HEK293T (cell line): ENCODE results near the gene ARL15.

Source experiments
- CTCF ChIA-PET: fragments of 350-600 bp; formaldehyde crosslinking; extraction: SDS; loops from one replicate; lab custom pipeline; 2021; ENCODE audit warnings: antibody characterized with exemption, inconsistent platforms; lab: Yijun Ruan, JAX
- POLR2A ChIA-PET: fragments of 350-600 bp; formaldehyde crosslinking; extraction: SDS; loops from one replicate; lab custom pipeline; 2020; ENCODE audit warnings: antibody characterized with exemption, inconsistent platforms; lab: Yijun Ruan, JAX
- DNase-seq: peaks from one replicate; pipeline ENCODE4 v3.0.0; 2012; ENCODE audit warnings: mixed read lengths; ENCODE audit errors: extremely low spot score
- ARNT ChIP-seq: fragments of 450-650 bp; IDR thresholded peaks from 2 replicates; pipeline ENCODE4 v1.6.1; 2017; ENCODE audit warnings: mild to moderate bottlenecking
- BHLHE40 ChIP-seq: fragments of 450-650 bp; IDR thresholded peaks from 2 replicates; pipeline ENCODE4 v1.6.1; 2016; ENCODE audit warnings: mild to moderate bottlenecking, moderate library complexity, borderline replicate concordance
- CTBP1 ChIP-seq: fragments of 450-650 bp; IDR thresholded peaks from 2 replicates; pipeline ENCODE4 v1.6.1; 2016; ENCODE audit warnings: borderline replicate concordance
- ELF4 ChIP-seq: fragments of 450-650 bp; IDR thresholded peaks from 2 replicates; pipeline ENCODE4 v1.6.1; 2017; ENCODE audit warnings: antibody characterized with exemption
- FOXA1 ChIP-seq: fragments of 450-650 bp; IDR thresholded peaks from 2 replicates; pipeline ENCODE4 v1.6.1; 2016; ENCODE audit warnings: mild to moderate bottlenecking
- FOXK2 ChIP-seq: fragments of 450-650 bp; IDR thresholded peaks from 2 replicates; pipeline ENCODE4 v1.6.1; 2016; ENCODE audit warnings: mild to moderate bottlenecking
- FOXM1 ChIP-seq: fragments of 450-650 bp; IDR thresholded peaks from 2 replicates; pipeline ENCODE4 v1.6.1; 2017; ENCODE audit warnings: mild to moderate bottlenecking, borderline replicate concordance
- HDGF ChIP-seq: fragments of 450-650 bp; IDR thresholded peaks from 2 replicates; pipeline ENCODE4 v1.6.1; 2017; ENCODE audit warnings: antibody characterized with exemption, borderline replicate concordance
- L3MBTL2 ChIP-seq: fragments of 450-650 bp; conservative IDR thresholded peaks from 2 replicates; pipeline ENCODE4 v1.6.1; 2016; ENCODE audit warnings: mild to moderate bottlenecking
- LEF1 ChIP-seq: fragments of 450-650 bp; IDR thresholded peaks from 2 replicates; pipeline ENCODE4 v1.6.1; 2017; ENCODE audit warnings: mild to moderate bottlenecking, borderline replicate concordance
- NFRKB ChIP-seq: fragments of 450-650 bp; IDR thresholded peaks from 2 replicates; pipeline ENCODE4 v1.6.1; 2016; ENCODE audit warnings: mild to moderate bottlenecking, moderate library complexity
- SP1 ChIP-seq: fragments of 450-650 bp; IDR thresholded peaks from 2 replicates; pipeline ENCODE4 v1.6.1; 2017
- SUZ12 ChIP-seq: fragments of 450-650 bp; IDR thresholded peaks from 2 replicates; pipeline ENCODE4 v1.6.1; 2016; ENCODE audit warnings: mild to moderate bottlenecking
- TARDBP ChIP-seq: fragments of 450-650 bp; IDR thresholded peaks from 2 replicates; pipeline ENCODE4 v1.6.1; 2016
- ZNF384 ChIP-seq: fragments of 450-650 bp; IDR thresholded peaks from 2 replicates; pipeline ENCODE4 v1.6.1; 2016
- TF ChIP-seq, protein P1 (sequence below): fragments of 450-650 bp; IDR thresholded peaks from 2 replicates; pipeline ENCODE4 v1.6.1; 2016

ARL15 gene

DNA sequence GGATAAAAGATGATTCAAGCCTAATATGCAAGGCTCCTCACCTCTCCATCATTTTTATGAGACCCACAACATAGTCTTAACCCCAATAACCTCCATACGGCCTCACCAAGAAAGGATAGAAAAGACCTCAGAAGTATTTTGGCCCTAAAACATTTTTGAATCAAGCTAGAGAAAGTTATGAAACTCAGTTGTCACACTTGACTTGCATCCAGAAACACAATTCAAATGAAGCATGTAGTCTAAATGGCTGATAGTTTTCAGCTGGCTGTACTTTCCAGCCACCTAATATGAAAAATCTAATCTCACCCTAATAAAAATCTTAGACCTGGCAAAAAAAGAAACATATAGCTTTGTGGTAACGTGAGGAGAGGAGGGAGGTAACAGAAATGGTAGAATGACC, 116.1 kb downstream of the ARL15 start:
- CTCF ChIA-PET, result no interaction called here
- no peak for DNase-seq
- POLR2A ChIA-PET, result no interaction called here
- TF ChIP-seq FOXM1, result no peak
- TF ChIP-seq, protein P1, sequence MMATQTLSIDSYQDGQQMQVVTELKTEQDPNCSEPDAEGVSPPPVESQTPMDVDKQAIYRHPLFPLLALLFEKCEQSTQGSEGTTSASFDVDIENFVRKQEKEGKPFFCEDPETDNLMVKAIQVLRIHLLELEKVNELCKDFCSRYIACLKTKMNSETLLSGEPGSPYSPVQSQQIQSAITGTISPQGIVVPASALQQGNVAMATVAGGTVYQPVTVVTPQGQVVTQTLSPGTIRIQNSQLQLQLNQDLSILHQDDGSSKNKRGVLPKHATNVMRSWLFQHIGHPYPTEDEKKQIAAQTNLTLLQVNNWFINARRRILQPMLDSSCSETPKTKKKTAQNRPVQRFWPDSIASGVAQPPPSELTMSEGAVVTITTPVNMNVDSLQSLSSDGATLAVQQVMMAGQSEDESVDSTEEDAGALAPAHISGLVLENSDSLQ, result no peak
- TF ChIP-seq SUZ12, result no peak
- no peak for TF ChIP-seq FOXK2
- TF ChIP-seq ARNT, result no peak
- TF ChIP-seq ELF4, result no peak
- no peak for TF ChIP-seq CTBP1
- no peak for TF ChIP-seq NFRKB
- TF ChIP-seq BHLHE40, result no peak
- TF ChIP-seq TARDBP, result no peak
- no peak for TF ChIP-seq ZNF384
- TF ChIP-seq SP1, result no peak
- no peak for TF ChIP-seq FOXA1
- no peak for TF ChIP-seq LEF1

DNA sequence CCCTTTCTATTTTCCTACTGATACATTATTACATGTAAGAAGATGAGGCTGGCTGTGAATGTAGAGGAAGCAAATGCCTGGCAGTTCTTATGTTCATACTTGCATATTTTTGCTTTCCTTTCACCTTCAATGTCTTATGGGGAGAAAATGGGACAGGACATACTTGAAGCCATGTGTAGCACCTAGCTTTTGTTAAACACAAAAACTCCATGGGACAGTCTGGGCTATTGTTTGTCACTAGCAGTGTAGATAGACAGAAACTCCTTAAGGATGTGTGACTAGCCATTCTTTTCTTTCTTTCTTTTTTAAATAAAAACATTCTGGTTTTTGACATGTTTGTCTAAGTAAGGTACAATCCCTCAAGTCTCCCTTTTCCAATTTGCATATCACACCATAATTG, 122.7 kb downstream of the ARL15 start:
- POLR2A ChIA-PET, result no interaction called here
- CTCF ChIA-PET, result no interaction called here
- TF ChIP-seq NFRKB (no peak), L3MBTL2 (no peak), TARDBP (no peak), CTBP1 (no peak), HDGF (no peak)
- no peak for DNase-seq

DNA sequence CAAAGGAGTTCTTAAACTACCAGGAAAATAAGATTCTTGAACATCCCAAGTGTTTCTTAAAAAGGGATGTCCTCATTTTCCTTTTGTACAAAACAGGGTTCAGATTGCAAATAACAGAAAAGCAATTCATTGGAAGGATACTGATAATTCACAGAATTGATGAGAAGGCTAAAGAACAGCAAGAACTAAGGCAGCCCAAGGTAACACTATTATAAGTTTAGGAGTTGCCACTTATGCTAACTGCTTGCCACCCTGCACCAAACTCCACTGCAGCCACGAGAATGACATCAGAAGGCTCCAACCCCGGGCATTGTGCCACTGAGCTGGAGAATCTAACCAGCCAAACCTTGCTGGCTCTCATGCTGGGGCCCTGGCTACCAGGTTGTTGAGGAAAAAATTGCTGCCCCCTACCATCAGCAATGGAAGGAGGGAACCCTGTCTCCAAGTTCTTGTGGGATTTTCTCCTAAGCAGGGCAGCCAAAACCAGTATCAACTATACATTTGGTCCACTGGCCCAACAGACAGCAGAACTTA, 123.4 kb downstream of the ARL15 start:
- POLR2A ChIA-PET, result no interaction called here
- CTCF ChIA-PET, result no interaction called here

DNA sequence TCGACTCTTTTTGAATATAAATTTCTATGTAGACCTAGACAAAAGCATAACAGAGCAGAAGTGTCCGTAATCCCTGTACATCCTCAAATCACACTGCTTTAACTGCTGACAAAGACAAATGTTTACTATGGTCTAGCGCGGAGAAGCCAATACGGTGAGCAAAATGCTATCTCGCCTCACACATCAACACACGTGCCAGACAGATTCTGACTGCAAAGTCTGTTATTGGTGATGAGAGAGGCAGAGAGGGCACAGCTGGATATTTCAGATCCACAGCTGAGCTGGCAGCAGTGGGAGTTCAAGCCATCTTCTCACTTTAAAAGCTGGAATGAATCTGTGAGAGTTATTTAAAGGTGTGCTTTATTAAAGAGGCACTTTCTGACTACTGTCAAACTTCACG, 124.3 kb downstream of the ARL15 start:
- ChIA-PET POLR2A (no interaction called here), CTCF (interaction anchor here (0.6 kb wide), 1 partner anchor 534 kb away, joined by 3 read pairs; no protein-coding TSS in a partner anchor)
- TF ChIP-seq, protein P1, result no peak
- TF ChIP-seq FOXA1 (no peak), BHLHE40 (no peak), FOXM1 (no peak), SP1 (no peak), SUZ12 (no peak), ELF4 (no peak), FOXK2 (no peak), LEF1 (no peak), L3MBTL2 (no peak), NFRKB (no peak), ZNF384 (no peak), ARNT (no peak), HDGF (no peak), CTBP1 (no peak), TARDBP (no peak)
- no peak for DNase-seq

More for the DNA sequence above, 123.4 kb downstream of the ARL15 start:
- DNase-seq, result no peak
- TF ChIP-seq, protein P1, result no peak
- TF ChIP-seq SUZ12 (no peak), ELF4 (no peak), ZNF384 (no peak), LEF1 (no peak), HDGF (no peak), NFRKB (no peak), SP1 (no peak), BHLHE40 (no peak), FOXM1 (no peak)

DNA sequence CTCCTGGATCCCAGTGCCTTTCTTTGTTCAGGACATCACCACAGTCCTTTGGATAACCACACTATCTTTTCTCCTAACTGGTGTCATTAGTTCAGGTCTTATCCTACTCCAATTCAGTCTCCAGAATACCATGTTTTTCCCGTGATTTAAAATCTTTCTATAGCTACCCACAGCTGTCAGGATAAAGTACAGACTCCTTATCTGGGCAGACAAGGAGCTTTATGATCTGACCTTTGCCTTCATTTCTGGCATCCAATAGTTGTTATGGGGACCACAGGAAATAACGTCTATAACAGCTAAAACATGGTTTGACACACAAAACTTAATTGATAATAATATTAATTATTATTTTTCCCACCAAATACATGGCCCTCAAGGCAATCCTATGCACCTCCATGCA, 125.6 kb downstream of the ARL15 start:
- ChIA-PET CTCF (no interaction called here), POLR2A (no interaction called here)
- no peak for DNase-seq
- TF ChIP-seq L3MBTL2, result no peak
- no peak for TF ChIP-seq LEF1
- TF ChIP-seq FOXA1, result no peak
- no peak for TF ChIP-seq FOXM1
- no peak for TF ChIP-seq SP1
- no peak for TF ChIP-seq SUZ12
- TF ChIP-seq ZNF384, result no peak
- no peak for TF ChIP-seq TARDBP
- no peak for TF ChIP-seq NFRKB
- no peak for TF ChIP-seq ELF4
- no peak for TF ChIP-seq BHLHE40
- no peak for TF ChIP-seq CTBP1

DNA sequence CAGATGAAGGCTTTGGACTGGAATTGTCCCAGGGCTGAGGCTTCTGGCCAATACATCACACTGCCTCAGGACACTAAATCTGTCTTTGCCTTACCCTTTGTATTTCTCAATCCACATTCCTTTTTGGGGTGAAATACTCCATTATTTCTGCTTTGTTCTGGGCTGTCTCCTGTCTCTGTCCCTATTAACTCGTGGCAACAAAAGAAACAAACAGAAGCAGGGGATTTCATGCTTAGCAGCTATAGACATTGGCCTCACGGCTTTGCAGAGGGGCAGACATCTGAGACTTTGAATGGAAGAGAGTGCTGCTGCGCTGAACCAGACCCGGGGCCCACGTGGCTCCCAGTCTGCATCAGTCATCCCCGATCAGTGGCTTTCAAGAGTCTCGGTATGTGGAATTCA, 129.7 kb downstream of the ARL15 start:
- no peak for DNase-seq
- ChIA-PET CTCF (no interaction called here), POLR2A (no interaction called here)
- TF ChIP-seq LEF1 (no peak), BHLHE40 (no peak), HDGF (no peak), NFRKB (no peak), FOXK2 (no peak), SP1 (no peak), CTBP1 (no peak), ELF4 (no peak), L3MBTL2 (no peak), TARDBP (no peak), ZNF384 (no peak), ARNT (no peak), FOXA1 (no peak), SUZ12 (no peak), FOXM1 (no peak)
- TF ChIP-seq, protein P1, result no peak
